Measurements from ENCODE around the gene MYO9B.

DNA sequence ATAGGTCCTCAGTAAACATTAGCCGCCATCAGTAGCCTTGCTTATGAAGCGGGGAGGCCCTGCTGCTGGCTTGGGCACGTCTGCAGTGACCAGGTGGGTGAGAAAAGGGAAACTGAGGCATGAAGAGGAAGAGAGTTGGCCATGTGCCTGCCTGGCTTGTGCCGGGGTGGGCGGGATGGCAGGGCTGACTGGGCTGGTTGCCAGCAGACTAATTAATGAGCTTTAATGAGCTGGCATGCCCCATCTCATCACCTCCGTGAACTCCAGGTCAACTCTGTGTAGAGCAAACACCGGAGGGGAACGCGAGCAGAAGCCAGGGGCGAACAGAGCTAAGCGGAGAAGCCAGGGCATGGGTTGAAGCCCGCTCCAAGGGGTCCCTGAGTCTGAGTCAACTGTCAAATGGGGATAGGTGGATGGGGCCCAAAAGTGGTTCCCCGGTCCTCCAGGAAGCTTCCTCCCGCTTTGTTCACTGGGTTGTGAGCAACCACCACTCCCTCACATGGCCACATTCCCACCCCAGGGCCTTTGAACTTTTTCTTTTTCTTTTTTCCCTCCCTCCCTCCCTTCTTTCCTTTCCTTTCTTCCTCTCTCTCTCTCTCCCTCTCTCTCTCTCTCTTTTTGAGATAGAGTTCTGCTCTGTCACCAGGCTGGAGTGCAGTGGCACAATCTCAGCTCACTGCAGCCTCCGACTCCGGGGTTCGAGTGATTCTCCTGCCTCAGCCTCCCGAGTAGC lies 161.4 kb downstream of the MYO9B start:
- TF ChIP-seq GATA2 (IDR thresholded peaks at IDR 0.05; ENCODE audit: low read depth, low read length): no peak
- TF ChIP-seq GATA3 (IDR thresholded peaks at IDR 0.05; ENCODE audit: low read depth, low read length): no peak

Measured in SH-SY5Y (cell line).